Activated T-helper 1 cell treated with anti-CD3 and anti-CD28 coated beads, Interleukin-12 subunit alpha, Interleukin-12 subunit beta, Interleukin-2, Interleukin-4 antibody, amounts not matched to agents 30 ng/mL and 10 ng/mL and 1 ng/mL, durations not matched to agents 14 hours and 24 hours and 36 hours (primary cell): ENCODE measurements around the gene PLEKHG4B. TPM values are rescaled to one million over a fixed set of nuclear protein-coding genes. Genes with fewer than 3 reads are reported as not detected.
"Not testable (repeated sequence)": the region's sequence is repeated elsewhere in the genome, so short reads cannot be mapped to it uniquely, and the experiment has no call there.

Experiments
- DNase-seq: peaks from one replicate; pipeline ENCODE4 v3.0.0; 2021; ENCODE audit warnings: low spot score
- H3K27ac Mint-ChIP-seq: one replicate; pipeline ENCODE4 v1.8.0; 2021; ENCODE audit warnings: mild to moderate bottlenecking, mixed read lengths
- H3K27me3 Mint-ChIP-seq: one replicate; pipeline ENCODE4 v1.8.0; 2022; ENCODE audit warnings: mild to moderate bottlenecking, moderate library complexity, mixed read lengths; ENCODE audit not compliant: insufficient read depth
- H3K36me3 Mint-ChIP-seq: one replicate; pipeline ENCODE4 v1.8.0; 2021; ENCODE audit warnings: low read depth, mixed read lengths
- H3K4me1 Mint-ChIP-seq: one replicate; pipeline ENCODE4 v1.8.0; 2021; ENCODE audit warnings: low read depth, mixed read lengths
- H3K4me3 Mint-ChIP-seq: one replicate; pipeline ENCODE4 v1.8.0; 2021; ENCODE audit warnings: mild to moderate bottlenecking, moderate library complexity, mixed read lengths
- H3K9me3 Mint-ChIP-seq: one replicate; pipeline ENCODE4 v1.8.0; 2021; ENCODE audit warnings: mixed read lengths
- intact Hi-C: fragments of 100-400 bp; cut with micrococcal nuclease; formaldehyde crosslinking; loops from one replicate; pipeline ENCODE4 v1.15.1; 2024
- total RNA-seq: library from RNA; stranded (reverse); gene quantifications from 2 replicates; pipeline ENCODE4 v1.2.3, GENCODE V29; 2022

PLEKHG4B gene
- total RNA-seq, 1 donor from 2014 or later: not detected

- Mint-ChIP-seq H3K4me3 (no peak overlapping the region), H3K27me3 (peaks cover 4% of the 10 kb centered on the region)
- no peak for DNase-seq
Measured at GRCh38 chr5:70440-70839, 21.5 kb upstream of the PLEKHG4B start.

GRCh38 chr5:72316-73180, 19.4 kb upstream of the PLEKHG4B start:
- H3K4me3 Mint-ChIP-seq, H3K4me1 Mint-ChIP-seq, DNase-seq, H3K27ac Mint-ChIP-seq, H3K27me3 Mint-ChIP-seq, intact Hi-C loops, H3K9me3 Mint-ChIP-seq, H3K36me3 Mint-ChIP-seq: not testable (repeated sequence)

More at GRCh38 chr5:70440-70839, 21.5 kb upstream of the PLEKHG4B start:
- no peak overlapping the region for H3K27ac Mint-ChIP-seq
- intact Hi-C loops: no loop called here
- no peaks in the 10 kb centered on the region for H3K4me1 Mint-ChIP-seq
- H3K36me3 Mint-ChIP-seq: no peaks in the 10 kb centered on the region
- peaks cover 7% of the 10 kb centered on the region for H3K9me3 Mint-ChIP-seq

GRCh38 chr5:73181-73447, 18.9 kb upstream of the PLEKHG4B start:
- H3K27me3 Mint-ChIP-seq, H3K36me3 Mint-ChIP-seq, DNase-seq, H3K9me3 Mint-ChIP-seq, intact Hi-C loops, H3K27ac Mint-ChIP-seq, H3K4me1 Mint-ChIP-seq, H3K4me3 Mint-ChIP-seq: not testable (repeated sequence)

- Mint-ChIP-seq H3K4me1 (no peaks in the 10 kb centered on the region), H3K9me3 (no peaks in the 10 kb centered on the region), H3K27me3 (peaks cover 2% of the 10 kb centered on the region), H3K27ac (no peak overlapping the region), H3K4me3 (no peak overlapping the region), H3K36me3 (no peaks in the 10 kb centered on the region)
- intact Hi-C loops: no loop called here
- no peak for DNase-seq
Measured at GRCh38 chr5:73768-74502, 18.0 kb upstream of the PLEKHG4B start.

GRCh38 chr5:74503-75109, 17.4 kb upstream of the PLEKHG4B start:
- Mint-ChIP-seq H3K9me3 (no peaks in the 10 kb centered on the region), H3K27me3 (peaks cover 2% of the 10 kb centered on the region), H3K36me3 (no peaks in the 10 kb centered on the region), H3K4me3 (no peak overlapping the region), H3K27ac (no peak overlapping the region), H3K4me1 (no peaks in the 10 kb centered on the region)
- no peak for DNase-seq
- intact Hi-C loops: no loop called here

- peaks cover 2% of the 10 kb centered on the region for H3K27me3 Mint-ChIP-seq
- intact Hi-C loops: no loop called here
- H3K4me3 Mint-ChIP-seq: no peak overlapping the region
- no peak overlapping the region for H3K27ac Mint-ChIP-seq
- H3K9me3 Mint-ChIP-seq: no peaks in the 10 kb centered on the region
- H3K4me1 Mint-ChIP-seq: no peaks in the 10 kb centered on the region
- H3K36me3 Mint-ChIP-seq: no peaks in the 10 kb centered on the region
- no peak for DNase-seq
Measured at GRCh38 chr5:75331-76320, 16.3 kb upstream of the PLEKHG4B start.

- intact Hi-C loops: no loop called here
- H3K9me3 Mint-ChIP-seq: no peaks in the 10 kb centered on the region
Measured at GRCh38 chr5:76358-77169, 15.4 kb upstream of the PLEKHG4B start.

GRCh38 chr5:77170-77501, 14.8 kb upstream of the PLEKHG4B start:
- H3K4me1 Mint-ChIP-seq: no peaks in the 10 kb centered on the region
- H3K36me3 Mint-ChIP-seq: no peaks in the 10 kb centered on the region
- H3K9me3 Mint-ChIP-seq: no peaks in the 10 kb centered on the region
- H3K4me3 Mint-ChIP-seq: no peak overlapping the region
- H3K27me3 Mint-ChIP-seq: no peaks in the 10 kb centered on the region
- no peak for DNase-seq
- intact Hi-C loops: no loop called here
- no peak overlapping the region for H3K27ac Mint-ChIP-seq

More at GRCh38 chr5:76358-77169, 15.4 kb upstream of the PLEKHG4B start:
- Mint-ChIP-seq H3K4me3 (no peak overlapping the region), H3K27ac (no peak overlapping the region), H3K36me3 (no peaks in the 10 kb centered on the region), H3K27me3 (peaks cover under 1% of the 10 kb centered on the region), H3K4me1 (no peaks in the 10 kb centered on the region)
- no peak for DNase-seq

GRCh38 chr5:77546-77945, 14.4 kb upstream of the PLEKHG4B start:
- no peak for DNase-seq
- intact Hi-C loops: no loop called here
- Mint-ChIP-seq H3K36me3 (no peaks in the 10 kb centered on the region), H3K27ac (no peak overlapping the region), H3K4me1 (no peaks in the 10 kb centered on the region), H3K27me3 (no peaks in the 10 kb centered on the region), H3K9me3 (no peaks in the 10 kb centered on the region), H3K4me3 (no peak overlapping the region)

- Mint-ChIP-seq H3K9me3 (no peaks in the 10 kb centered on the region), H3K36me3 (no peaks in the 10 kb centered on the region), H3K27me3 (peaks cover 3% of the 10 kb centered on the region), H3K27ac (no peak overlapping the region), H3K4me1 (no peaks in the 10 kb centered on the region), H3K4me3 (no peak overlapping the region)
- no peak for DNase-seq
- intact Hi-C loops: no loop called here
Measured at GRCh38 chr5:77957-78804, 13.8 kb upstream of the PLEKHG4B start.

GRCh38 chr5:78805-79149, 13.2 kb upstream of the PLEKHG4B start:
- intact Hi-C loops: no loop called here
- Mint-ChIP-seq H3K4me1 (no peaks in the 10 kb centered on the region), H3K4me3 (no peak overlapping the region), H3K9me3 (no peaks in the 10 kb centered on the region), H3K36me3 (no peaks in the 10 kb centered on the region), H3K27ac (no peak overlapping the region), H3K27me3 (peaks cover 3% of the 10 kb centered on the region)
- DNase-seq: no peak
